HG03135 (cell line): ENCODE data around the gene AHNAK.

Experiments used
- ATAC-seq: cut with Tn5 transposase; IDR thresholded peaks from one replicate; pipeline ENCODE4 v1.9.1; 2021; ENCODE audit warnings: mild to moderate bottlenecking, moderate library complexity; ENCODE audit not compliant: unreplicated experiment

Gene AHNAK

DNA sequence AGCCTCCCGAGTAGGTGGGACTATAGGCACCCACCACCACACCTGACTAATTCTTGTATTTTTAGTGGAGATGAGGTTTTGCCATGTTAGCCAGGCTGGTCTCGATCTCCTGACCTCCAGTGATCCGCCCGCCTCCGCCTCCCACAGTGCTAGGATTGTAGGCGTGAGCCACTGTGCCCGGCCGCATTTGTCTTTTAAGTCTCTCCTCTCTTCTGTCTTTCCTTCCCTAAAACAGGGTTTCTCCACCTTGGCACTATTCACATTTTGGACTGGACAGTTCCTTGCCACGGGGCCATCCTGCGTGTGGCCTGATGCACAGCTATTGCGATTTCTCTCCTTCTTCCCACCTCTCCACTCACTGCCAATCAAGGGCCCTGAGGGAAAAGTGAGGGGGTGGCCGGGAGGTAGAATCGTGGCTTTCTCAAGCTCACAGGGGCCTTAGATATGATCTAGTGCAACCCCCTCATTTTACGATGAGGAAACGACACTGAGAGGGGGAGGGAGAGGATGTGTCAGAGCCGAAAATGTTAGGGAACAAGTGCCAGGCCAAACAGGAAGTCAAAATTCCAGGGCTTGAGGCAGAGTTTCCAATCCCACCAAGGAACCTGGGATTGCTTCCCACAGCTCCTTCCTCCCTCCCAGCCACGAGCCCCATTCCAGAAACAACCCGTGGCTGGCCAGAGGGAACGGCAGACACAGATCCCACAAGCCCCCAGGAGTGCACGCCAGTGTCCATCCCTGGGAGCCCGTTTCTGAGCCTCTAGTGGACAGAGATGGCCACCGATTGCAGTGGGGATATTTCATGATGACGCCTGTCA is 106.6 kb downstream of the AHNAK start:
- no peak for ATAC-seq

GRCh38 chr11:62438641-62439040 is 108.0 kb downstream of the AHNAK start:
- ATAC-seq = no peak

GRCh38 chr11:62437616-62438015 is 109.0 kb downstream of the AHNAK start:
- ATAC-seq = no peak

GRCh38 chr11:62435846-62436660 is 110.6 kb downstream of the AHNAK start:
- ATAC-seq = no peak

DNA sequence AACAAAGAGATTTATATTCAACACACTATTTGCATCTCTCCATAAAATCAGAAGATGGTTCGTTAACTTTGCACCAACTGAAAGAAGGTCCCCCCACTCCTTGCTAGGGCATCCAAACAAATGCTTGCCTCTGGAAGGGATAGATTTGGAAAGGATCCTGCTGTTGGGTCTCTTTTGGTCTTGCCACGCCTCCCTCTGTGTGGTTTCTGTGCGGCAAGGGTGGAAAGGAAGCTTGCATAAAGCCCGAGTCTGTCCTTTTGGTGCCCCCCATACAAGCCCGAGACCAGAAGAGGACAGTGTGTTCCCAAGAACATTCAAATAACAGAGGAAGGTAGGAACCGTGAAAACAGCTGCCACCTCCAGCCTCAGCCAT is 112.7 kb downstream of the AHNAK start:
- ATAC-seq = no peak

DNA sequence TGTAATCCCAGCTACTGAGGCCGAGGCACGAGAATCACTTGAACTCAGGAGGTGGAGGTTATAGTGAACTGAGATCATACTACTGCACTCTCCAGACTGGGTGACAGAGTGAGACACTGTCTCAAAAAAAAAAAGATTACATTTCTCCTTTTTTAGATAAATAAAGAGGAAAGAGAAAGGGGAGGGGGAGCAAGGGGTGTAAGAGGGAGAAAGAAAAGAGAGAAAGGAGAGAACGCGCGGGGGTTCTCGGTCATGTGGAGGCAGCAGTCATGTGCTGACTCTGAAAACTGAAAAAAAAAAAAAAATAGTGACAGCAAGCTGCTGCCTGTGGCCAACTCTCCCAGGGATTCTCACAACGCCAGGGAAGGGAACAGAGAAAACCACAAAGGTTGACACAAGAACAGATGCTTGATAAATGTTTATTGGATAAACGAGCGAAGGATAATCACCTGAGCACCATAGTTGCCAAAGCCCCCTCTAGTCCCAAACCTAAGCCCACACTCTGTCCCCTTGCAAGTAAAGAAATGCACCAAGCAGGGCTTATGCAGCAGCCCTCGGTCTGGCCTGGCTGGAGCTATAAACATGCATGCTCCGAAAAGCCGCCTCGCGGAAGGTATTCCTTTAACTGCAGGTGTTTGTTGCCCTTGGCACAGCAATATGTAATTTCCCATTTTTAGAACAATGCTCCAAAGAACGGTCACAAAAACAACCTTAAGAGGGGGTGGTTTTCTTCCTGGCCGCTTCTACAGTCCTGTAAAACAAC is 113.3 kb downstream of the AHNAK start:
- ATAC-seq = no peak

DNA sequence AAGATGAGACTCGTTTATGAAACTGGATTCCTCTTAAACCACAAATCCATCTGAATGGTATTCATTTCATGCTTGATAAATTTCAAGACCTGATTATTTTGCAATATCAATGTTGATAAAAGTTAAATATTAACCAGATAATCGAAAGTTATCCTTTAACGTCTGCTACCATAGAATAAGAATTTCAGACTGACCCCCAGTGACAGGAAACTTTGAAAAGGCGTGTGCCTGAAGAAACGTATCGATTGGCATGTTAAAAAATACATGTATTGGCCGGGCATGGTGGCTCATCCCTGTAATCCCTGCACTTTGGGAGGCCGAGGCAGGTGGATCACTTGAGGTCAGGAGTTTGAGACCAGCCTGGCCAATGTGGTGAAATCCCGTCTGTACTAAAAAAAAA is 113.9 kb downstream of the AHNAK start:
- ATAC-seq = no peak

DNA sequence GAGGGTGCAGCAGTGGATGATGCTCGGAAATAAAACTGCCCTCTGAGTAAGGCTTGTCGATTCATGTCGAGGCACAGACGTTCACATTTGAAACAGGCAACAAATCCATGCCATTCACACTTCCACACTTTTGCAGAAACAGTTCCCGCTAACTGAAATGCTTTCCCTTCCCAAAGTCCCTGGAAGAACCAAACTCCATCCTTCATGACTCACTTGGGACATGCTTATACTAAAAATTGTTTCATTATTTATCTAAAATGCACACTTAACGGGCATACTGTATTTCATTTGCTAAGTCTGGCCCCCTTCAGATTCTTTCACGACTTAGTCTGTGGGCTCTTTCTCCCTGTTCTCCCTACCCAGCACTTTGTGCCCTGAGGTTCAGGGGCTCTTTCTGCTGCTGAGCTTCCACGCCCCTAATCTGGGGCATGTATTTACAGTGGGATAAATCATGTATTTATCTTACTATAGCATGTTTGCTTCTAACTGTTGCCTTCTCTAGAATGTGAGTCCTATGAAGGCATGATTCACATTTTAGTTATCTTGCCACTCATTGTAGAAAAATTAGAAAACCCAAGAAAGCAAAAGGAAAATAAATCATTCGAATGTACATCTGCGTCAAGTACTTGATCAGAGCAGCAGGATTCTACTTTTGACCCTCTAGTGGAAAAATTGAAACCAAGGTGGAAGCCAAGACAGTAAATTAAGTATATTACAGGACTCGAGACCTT is 115.3 kb downstream of the AHNAK start:
- no peak for ATAC-seq

DNA sequence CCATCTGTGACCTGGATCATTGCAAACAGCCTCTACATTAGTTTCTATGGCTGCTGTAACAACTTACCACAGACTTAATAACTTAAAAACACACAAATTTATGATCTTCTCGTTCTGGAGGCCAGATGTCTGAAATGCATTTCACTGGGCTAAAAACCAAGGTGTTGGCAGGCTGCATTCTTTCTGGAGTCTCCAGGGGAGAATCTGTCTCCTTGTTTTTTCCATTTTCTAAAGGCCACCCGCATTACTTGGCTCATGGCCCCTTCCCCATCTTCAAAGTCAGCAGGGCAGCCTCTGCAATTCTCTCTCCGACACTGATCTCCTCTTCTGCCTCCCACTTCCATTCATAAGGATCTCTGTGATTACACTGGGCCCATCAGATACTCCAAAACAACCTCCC is 116.2 kb downstream of the AHNAK start:
- no peak for ATAC-seq

- ATAC-seq = no peak
These were observed 117.6 kb downstream of the AHNAK start for GRCh38 chr11:62428871-62429560.

- ATAC-seq = no peak
These were observed 118.9 kb downstream of the AHNAK start for GRCh38 chr11:62427630-62428233.

- no peak for ATAC-seq
These were observed 123.6 kb downstream of the AHNAK start for GRCh38 chr11:62423012-62423411.

GRCh38 chr11:62421996-62422395 is 124.6 kb downstream of the AHNAK start:
- no peak for ATAC-seq

DNA sequence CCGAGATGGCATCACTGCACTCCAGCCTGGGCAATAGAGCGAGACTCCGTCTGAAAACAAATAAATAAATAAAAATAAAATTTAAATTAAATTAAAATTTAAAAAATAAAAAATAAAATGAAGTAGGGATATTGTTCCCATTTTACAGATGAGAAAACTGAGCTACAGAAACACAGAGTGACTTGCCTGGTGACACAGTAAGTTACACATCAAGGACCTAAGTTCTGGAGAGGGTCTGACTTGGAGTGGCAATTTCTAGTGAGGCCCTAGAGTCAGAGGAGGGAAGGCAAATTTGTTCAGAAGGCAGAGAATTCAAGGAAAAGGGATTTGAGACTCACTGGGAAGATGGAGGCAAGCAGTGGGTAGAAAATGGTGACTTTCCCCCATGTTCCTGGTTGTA is 125.7 kb downstream of the AHNAK start:
- ATAC-seq = no peak

DNA sequence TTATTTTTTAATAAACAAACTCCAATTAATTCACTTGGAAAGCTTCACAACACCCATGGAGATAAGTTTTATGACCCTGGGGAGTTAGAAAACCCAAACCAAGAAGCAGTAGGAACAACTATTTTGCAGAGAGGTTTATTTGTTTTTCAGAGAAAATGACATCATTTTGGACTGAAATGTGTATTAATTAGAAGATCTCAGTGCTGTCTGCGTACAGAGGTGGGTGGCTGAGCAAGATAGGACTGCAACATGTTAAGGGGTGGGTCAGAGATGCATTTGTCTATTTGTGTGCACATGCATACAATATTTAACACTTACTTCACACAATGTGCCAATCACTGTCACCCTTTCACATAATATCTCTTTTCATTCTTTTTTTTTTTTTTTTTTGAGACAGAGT is 126.7 kb downstream of the AHNAK start:
- ATAC-seq = no peak

DNA sequence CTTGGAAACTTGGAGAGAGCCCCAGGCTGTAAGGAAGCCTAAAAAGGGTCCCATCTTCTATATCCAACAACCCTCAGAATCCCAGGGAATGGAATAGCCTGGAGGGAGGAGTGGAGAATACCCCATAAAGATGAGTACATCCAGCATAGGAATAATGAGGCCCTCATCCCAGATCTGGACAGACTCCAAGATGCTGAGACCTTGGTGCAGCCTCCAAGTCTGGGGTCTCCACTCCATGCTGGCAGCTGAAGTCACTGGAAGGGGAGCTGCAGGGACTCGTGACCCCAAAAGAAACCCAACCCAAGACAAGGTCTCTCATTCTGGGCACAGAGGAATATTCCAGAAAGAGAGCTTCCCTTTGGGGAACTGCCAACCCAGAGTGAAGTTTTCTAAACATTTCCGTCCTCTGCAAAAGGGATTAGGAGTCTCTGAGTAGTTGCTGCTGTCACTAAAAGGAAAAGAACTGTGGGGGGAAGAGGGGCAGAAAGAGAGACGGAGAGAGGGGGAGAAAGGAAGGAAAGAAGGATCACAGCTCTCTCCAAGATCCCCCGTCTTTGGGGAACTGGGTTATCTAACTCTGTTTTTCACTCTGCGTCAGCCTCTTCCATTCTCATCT is 127.2 kb downstream of the AHNAK start:
- ATAC-seq = no peak

- ATAC-seq = no peak
These were observed 127.9 kb downstream of the AHNAK start, which contains the start of gene SCGB1A1 for GRCh38 chr11:62418733-62419132. Gene SCGB1A1, plus strand, starts transcription at chr11:62419033. Its CDS starts 63 bp downstream, at chr11:62419096.

GRCh38 chr11:62418136-62418535 is 128.5 kb downstream of the AHNAK start:
- no peak for ATAC-seq

GRCh38 chr11:62416596-62416995 is 130.0 kb downstream of the AHNAK start:
- ATAC-seq = no peak
